ENCODE results near the gene ESRRA. TPM values are rescaled to one million over a fixed set of nuclear protein-coding genes. Genes with fewer than 3 reads are reported as not detected.

Gene ESRRA
- total and polyA plus RNA-seq, 2 of the 13 experiments (the other 11 are each of a cell fraction or from before 2014, with no cell fraction given): 18.1 to 36.3 TPM

- TF ChIP-seq SOX6 (IDR thresholded peaks at IDR 0.05) (no peak), SOX6 (CRISPR knock-in tag; IDR thresholded peaks at IDR 0.05) (no peak), HBP1 (CRISPR knock-in tag; IDR thresholded peaks at IDR 0.05; ENCODE audit: low read depth) (no peak), ZHX2 (IDR thresholded peaks at IDR 0.05; ENCODE audit: low read depth) (no peak), ZHX2 (CRISPR knock-in tag; IDR thresholded peaks at IDR 0.05; ENCODE audit: borderline replicate concordance) (no peak), ZNF776 (CRISPR knock-in tag; IDR thresholded peaks at IDR 0.05) (no peak), SAFB2 (CRISPR knock-in tag; IDR thresholded peaks at IDR 0.05; ENCODE audit: borderline replicate concordance, low read depth) (no peak), ZNF747 (CRISPR knock-in tag; IDR thresholded peaks at IDR 0.05; ENCODE audit: borderline replicate concordance) (no peak), ZBTB25 (CRISPR knock-in tag; IDR thresholded peaks at IDR 0.05) (no peak), ZNF709 (CRISPR knock-in tag; IDR thresholded peaks at IDR 0.05) (no peak), ZNF674 (CRISPR knock-in tag; IDR thresholded peaks at IDR 0.05; ENCODE audit: low read depth) (no peak), SSRP1 (CRISPR knock-in tag; IDR thresholded peaks at IDR 0.05) (peak; percentile 59), ESRRA (CRISPR knock-in tag; IDR thresholded peaks at IDR 0.05; ENCODE audit: low read depth) (no peak), SETDB1 (CRISPR knock-in tag; IDR thresholded peaks at IDR 0.05; ENCODE audit: borderline replicate concordance) (no peak), CREBL2 (CRISPR knock-in tag; IDR thresholded peaks at IDR 0.05; ENCODE audit: borderline replicate concordance) (no peak), ZNF468 (CRISPR knock-in tag; IDR thresholded peaks at IDR 0.05) (no peak), ERF (CRISPR knock-in tag; IDR thresholded peaks at IDR 0.05) (no peak), ZNF644 (CRISPR knock-in tag; IDR thresholded peaks at IDR 0.05; ENCODE audit: low read depth) (no peak), REL (CRISPR knock-in tag; conservative IDR thresholded peaks at IDR 0.05) (no peak), TFDP1 (CRISPR knock-in tag; IDR thresholded peaks at IDR 0.05; ENCODE audit: borderline replicate concordance) (no peak), TRIM24 (CRISPR knock-in tag; IDR thresholded peaks at IDR 0.05) (no peak), SMARCC2 (IDR thresholded peaks at IDR 0.05) (no peak)
Observed at GRCh38 chr11:64268893-64269539, 36.3 kb upstream of the ESRRA start (continued).
